GM18951 (cell line): ENCODE results near the gene MAPK1IP1L.
A peak's percentile ranks its signal among the peaks of the same experiment; 100 is the strongest.

Experiments used
- POLR2A ChIP-seq: IDR thresholded peaks from 4 replicates; pipeline ENCODE4 v1.6.1; 2011; ENCODE audit warnings: mild to moderate bottlenecking; ENCODE audit not compliant: insufficient read length, insufficient read depth; ENCODE audit errors: extremely low read depth
- in situ Hi-C: fragments of 300-500 bp; cut with MboI; formaldehyde crosslinking; loops from one replicate; pipeline ENCODE4 v1.12.0; 2022; ENCODE audit warnings: low sequenced_read_pairs, mixed read lengths, inconsistent platforms; ENCODE audit not compliant: unreplicated experiment

The MAPK1IP1L gene

GRCh38 chr14:55088356-55088755 lies 36.9 kb downstream of the MAPK1IP1L start:
- TF ChIP-seq POLR2A = no peak
- in situ Hi-C loops = no loop called here

GRCh38 chr14:55092341-55092740 lies 40.9 kb downstream of the MAPK1IP1L start:
- TF ChIP-seq POLR2A = no peak
- in situ Hi-C loops = no loop called here

GRCh38 chr14:55094292-55095157 lies 43.1 kb downstream of the MAPK1IP1L start:
- TF ChIP-seq POLR2A = no peak
- in situ Hi-C loops = no loop called here

GRCh38 chr14:55097881-55098560 lies 46.6 kb downstream of the MAPK1IP1L start:
- no peak for TF ChIP-seq POLR2A
- in situ Hi-C loops = no loop called here

GRCh38 chr14:55098561-55098898 lies 47.1 kb downstream of the MAPK1IP1L start:
- in situ Hi-C loops = no loop called here
- no peak for TF ChIP-seq POLR2A

GRCh38 chr14:55099756-55100155 lies 48.3 kb downstream of the MAPK1IP1L start:
- in situ Hi-C loops = no loop called here
- no peak for TF ChIP-seq POLR2A

- in situ Hi-C loops = no loop called here
- TF ChIP-seq POLR2A = no peak
These were observed 50.3 kb downstream of the MAPK1IP1L start for GRCh38 chr14:55101698-55102097.

- TF ChIP-seq POLR2A = peak; percentile 80
- in situ Hi-C loops = no loop called here
These were observed 50.7 kb downstream of the MAPK1IP1L start for GRCh38 chr14:55102141-55102621.

- TF ChIP-seq POLR2A = peak; percentile 42
- in situ Hi-C loops = no loop called here
These were observed 51.7 kb downstream of the MAPK1IP1L start for GRCh38 chr14:55103005-55103640.

- no peak for TF ChIP-seq POLR2A
- in situ Hi-C loops = no loop called here
These were observed 52.8 kb downstream of the MAPK1IP1L start for GRCh38 chr14:55103971-55104954.

GRCh38 chr14:55105991-55106390 lies 54.5 kb downstream of the MAPK1IP1L start:
- no peak for TF ChIP-seq POLR2A
- in situ Hi-C loops = no loop called here

- in situ Hi-C loops = no loop called here
- no peak for TF ChIP-seq POLR2A
These were observed 56.5 kb downstream of the MAPK1IP1L start for GRCh38 chr14:55107766-55108554.
